Prostate gland (tissue), 2 donors: Measurements from ENCODE around the gene SLC6A2.

Source experiments
- POLR2A ChIP-seq: fragments of 450-650 bp; IDR thresholded peaks from one replicate; pipeline ENCODE4 v1.6.1; 2016; ENCODE audit warnings: antibody characterized with exemption, mild to moderate bottlenecking
- TF ChIP-seq, protein P1 (sequence below), 4 experiments: fragments of 200-600 bp in 2 of 4; fragments of 450-650 bp in 2 of 4; sonication (generic) in 2 of 4; IDR thresholded peaks; 1 replicate in 3 of 4; 2 replicates in 1 of 4; pipeline ENCODE4 v1.5.1; 2016 to 2019; ENCODE audit warnings: antibody characterized with exemption in 4 of 4, mild to moderate bottlenecking in 2 of 4, moderate library complexity in 2 of 4

- no peak for TF ChIP-seq POLR2A
- TF ChIP-seq, protein P1, sequence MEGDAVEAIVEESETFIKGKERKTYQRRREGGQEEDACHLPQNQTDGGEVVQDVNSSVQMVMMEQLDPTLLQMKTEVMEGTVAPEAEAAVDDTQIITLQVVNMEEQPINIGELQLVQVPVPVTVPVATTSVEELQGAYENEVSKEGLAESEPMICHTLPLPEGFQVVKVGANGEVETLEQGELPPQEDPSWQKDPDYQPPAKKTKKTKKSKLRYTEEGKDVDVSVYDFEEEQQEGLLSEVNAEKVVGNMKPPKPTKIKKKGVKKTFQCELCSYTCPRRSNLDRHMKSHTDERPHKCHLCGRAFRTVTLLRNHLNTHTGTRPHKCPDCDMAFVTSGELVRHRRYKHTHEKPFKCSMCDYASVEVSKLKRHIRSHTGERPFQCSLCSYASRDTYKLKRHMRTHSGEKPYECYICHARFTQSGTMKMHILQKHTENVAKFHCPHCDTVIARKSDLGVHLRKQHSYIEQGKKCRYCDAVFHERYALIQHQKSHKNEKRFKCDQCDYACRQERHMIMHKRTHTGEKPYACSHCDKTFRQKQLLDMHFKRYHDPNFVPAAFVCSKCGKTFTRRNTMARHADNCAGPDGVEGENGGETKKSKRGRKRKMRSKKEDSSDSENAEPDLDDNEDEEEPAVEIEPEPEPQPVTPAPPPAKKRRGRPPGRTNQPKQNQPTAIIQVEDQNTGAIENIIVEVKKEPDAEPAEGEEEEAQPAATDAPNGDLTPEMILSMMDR (IDR thresholded peaks at IDR 0.05) = no peak
These were observed 33.5 kb upstream of the SLC6A2 start for GRCh38 chr16:55622272-55622671.
